ENCODE data around the gene GCHFR. TPM values are rescaled to one million over a fixed set of nuclear protein-coding genes. Genes with fewer than 3 reads are reported as not detected.

Gene GCHFR
- total RNA-seq, 6 experiments from 2014 or later, result 65.4 to 181 (median 82.0) TPM

DNA sequence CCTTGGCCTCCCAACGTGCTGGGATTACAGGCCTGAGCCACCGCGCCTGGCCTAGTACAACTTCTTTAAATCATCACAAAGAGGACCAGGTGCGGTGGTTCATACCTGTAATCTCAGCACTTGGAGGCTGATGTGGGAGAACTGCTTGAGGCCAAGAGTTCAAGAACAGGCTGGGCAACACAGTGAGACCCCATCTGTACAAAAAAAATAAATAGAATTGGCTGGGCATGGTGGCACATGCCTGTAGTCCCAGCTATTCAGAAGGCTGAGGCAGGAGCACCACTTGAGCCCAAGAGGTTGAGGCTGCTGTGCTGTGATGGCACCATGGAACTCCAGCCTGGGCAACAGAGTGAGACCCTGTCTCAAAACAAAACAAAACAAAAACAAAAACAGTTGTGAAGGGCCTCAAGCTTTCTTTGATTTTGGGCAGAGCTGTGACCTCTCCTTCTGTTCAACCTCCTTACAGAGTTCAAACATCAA lies 14.7 kb upstream of the GCHFR start:
- peaks cover 0 to 13% (median 0%) of the 10 kb centered on the region in 4 donors for H3K4me1 ChIP-seq
- H3K9me3 ChIP-seq, result no peaks in the 10 kb centered on the region
- intact Hi-C loops (cut with DNase I), result no loop called here
- WGBS (ENCODE audit: insufficient coverage, low coverage, low lambda C conversion rate, missing lambda C conversion rate), result 100% methylated on average over 4 of the region's 4 CpGs
- H3K4me3 ChIP-seq, result no peak overlapping the region
- H3K27me3 ChIP-seq, result no peaks in the 10 kb centered on the region
- ATAC-seq (no peak), DNase-seq (no peak)
- TF ChIP-seq CTCF (IDR thresholded peaks at IDR 0.05) (no peak), POLR2A (IDR thresholded peaks at IDR 0.05) (no peak)
- H3K36me3 ChIP-seq, result peaks cover 0 to 28% (median 12%) of the 10 kb centered on the region in 4 donors
- no peak overlapping the region for H3K27ac ChIP-seq

DNA sequence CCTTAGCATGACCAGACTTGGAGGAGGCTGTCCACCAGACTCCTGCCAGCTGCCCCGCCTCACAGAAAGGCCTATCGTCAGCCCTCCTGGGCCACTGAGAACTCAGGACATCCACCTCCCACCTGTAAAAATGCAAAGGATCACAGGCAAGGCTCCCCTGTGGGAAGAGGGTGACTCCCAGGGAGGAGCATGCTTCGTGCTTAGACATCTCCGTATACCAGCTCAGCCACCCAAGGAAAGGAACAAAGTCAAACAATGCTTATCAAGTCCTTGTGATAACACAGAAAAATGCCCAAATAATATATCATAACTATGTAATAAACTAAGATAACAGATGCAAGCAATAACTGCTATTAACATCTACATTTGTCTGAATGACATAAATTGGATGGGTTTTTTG lies 13.0 kb upstream of the GCHFR start:
- 67% methylated on average over 1 of the region's 4 CpGs for WGBS (ENCODE audit: insufficient coverage, low coverage, low lambda C conversion rate, missing lambda C conversion rate)
- Histone ChIP-seq H3K9me3 (no peaks in the 10 kb centered on the region), H3K36me3 (peaks cover 0 to 28% (median 12%) of the 10 kb centered on the region in 4 donors), H3K4me3 (no peak overlapping the region), H3K27me3 (no peaks in the 10 kb centered on the region), H3K4me1 (peaks cover 0 to 11% (median 0%) of the 10 kb centered on the region in 4 donors), H3K27ac (no peak overlapping the region)
- TF ChIP-seq POLR2A (IDR thresholded peaks at IDR 0.05) (no peak), CTCF (IDR thresholded peaks at IDR 0.05) (no peak)
- ATAC-seq (no peak), DNase-seq (no peak)
- intact Hi-C loops (cut with DNase I), result no loop called here

- peaks cover 0 to 11% (median 0%) of the 10 kb centered on the region in 4 donors for H3K4me1 ChIP-seq
These were observed 12.1 kb upstream of the GCHFR start for GRCh38 chr15:40751745-40752144.

GRCh38 chr15:40754574-40754882 lies 9.3 kb upstream of the GCHFR start:
- DNase-seq (peak in 2 of 3 donors; percentile 60 to 71), ATAC-seq (peak; percentile 54 to 65 (median 62))
- Histone ChIP-seq H3K27ac (peak overlapping the region; percentile 69 to 76 (median 75)), H3K9me3 (no peaks in the 10 kb centered on the region), H3K4me1 (peaks cover 0 to 11% (median 0%) of the 10 kb centered on the region in 4 donors), H3K4me3 (peak overlapping the region; percentile 81 to 98 (median 95)), H3K36me3 (peaks cover 0 to 20% (median 12%) of the 10 kb centered on the region in 4 donors), H3K27me3 (no peaks in the 10 kb centered on the region)
- intact Hi-C loops (cut with DNase I), result no loop called here
- TF ChIP-seq POLR2A (IDR thresholded peaks at IDR 0.05) (no peak), CTCF (IDR thresholded peaks at IDR 0.05) (no peak)
- whole genome bisulfite sequencing (ENCODE audit: insufficient coverage, low coverage, low lambda C conversion rate, missing lambda C conversion rate), result 0% methylated on average over 3 of the region's 22 CpGs

More at GRCh38 chr15:40751745-40752144, 12.1 kb upstream of the GCHFR start:
- intact Hi-C loops (cut with DNase I), result no loop called here
- no peak overlapping the region for H3K27ac ChIP-seq
- H3K9me3 ChIP-seq, result no peaks in the 10 kb centered on the region
- TF ChIP-seq POLR2A (IDR thresholded peaks at IDR 0.05), result no peak
- H3K27me3 ChIP-seq, result no peaks in the 10 kb centered on the region
- WGBS (ENCODE audit: insufficient coverage, low coverage, low lambda C conversion rate, missing lambda C conversion rate), result 67% methylated on average over 3 of the region's 12 CpGs
- H3K4me3 ChIP-seq, result no peak overlapping the region
- no peak for ATAC-seq
- peaks cover 0 to 28% (median 12%) of the 10 kb centered on the region in 4 donors for H3K36me3 ChIP-seq
- DNase-seq, result no peak

DNA sequence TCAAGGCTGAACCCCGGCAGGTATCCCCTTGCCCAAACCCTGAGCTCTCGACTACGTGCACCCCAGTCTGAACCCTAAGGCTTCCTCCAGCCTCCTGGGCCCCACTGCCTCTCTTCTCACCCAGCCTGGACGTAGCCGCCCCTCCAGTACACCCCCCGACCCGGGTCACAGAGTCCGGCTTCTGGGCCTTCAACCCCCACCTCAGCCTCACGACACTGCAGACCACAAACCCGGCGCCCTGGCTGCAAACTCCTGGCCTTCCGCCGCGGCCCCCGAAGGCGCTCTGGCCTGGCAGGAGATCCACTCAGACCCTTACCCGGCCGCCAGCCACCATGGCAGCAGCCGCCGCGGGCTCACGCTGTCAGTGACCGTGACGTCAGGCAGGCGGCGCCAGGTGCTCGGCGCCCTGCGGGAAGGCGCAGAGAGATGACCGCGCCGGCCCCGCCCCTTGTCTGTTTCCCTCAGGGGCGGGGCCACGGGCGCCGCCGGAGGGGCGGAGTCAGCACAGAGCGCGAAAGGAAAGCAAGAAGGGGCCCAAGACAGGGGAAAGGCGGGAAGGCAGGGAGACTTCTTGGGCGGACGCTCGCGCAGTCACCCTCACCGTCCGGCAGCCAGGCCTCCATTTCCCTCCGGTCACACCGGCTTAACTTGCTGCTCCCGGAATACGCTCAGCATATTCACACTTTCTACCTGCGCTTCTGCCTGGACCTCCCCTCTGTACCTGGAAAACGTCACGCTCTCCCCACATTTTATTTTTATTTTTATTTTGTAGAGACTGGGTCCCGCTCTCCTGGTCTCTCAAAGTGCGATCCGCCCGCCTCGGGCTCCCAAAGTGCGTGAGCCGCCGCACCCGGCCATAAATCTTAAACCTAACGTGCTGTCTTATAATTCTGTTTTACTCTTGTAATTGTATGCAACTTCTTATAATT lies 8.7 kb upstream of the GCHFR start, which contains the start of gene RMDN3:
Gene RMDN3 (minus strand): TSS at position 372 of the 929 bp plus-strand sequence. CDS start 471 bp downstream, outside the sequence.
- H3K4me3 ChIP-seq, result peak within 1 kb of the TSS; percentile 81 to 98 (median 95)
- WGBS (ENCODE audit: insufficient coverage, low coverage, low lambda C conversion rate, missing lambda C conversion rate), result 2% methylated on average over 24 of the region's 66 CpGs

More for the DNA sequence above, 8.7 kb upstream of the GCHFR start, which contains the start of gene RMDN3:
- ATAC-seq (peak; percentile 97 to 99 (median 98)), DNase-seq (peak; percentile 94 to 96 (median 94))
- peaks cover 0 to 16% (median 12%) of the 10 kb centered on the region in 4 donors for H3K36me3 ChIP-seq
- TF ChIP-seq POLR2A (IDR thresholded peaks at IDR 0.05), result peak; percentile 62
- TF ChIP-seq CTCF (IDR thresholded peaks at IDR 0.05), result peak in 3 of 4 donors; percentile 4 to 35 (median 7)
- H3K4me1 ChIP-seq, result peaks cover 0 to 11% (median 0%) of the 10 kb centered on the region in 4 donors
- intact Hi-C loops (cut with DNase I), result no loop called here
- no peaks in the 10 kb centered on the region for H3K27me3 ChIP-seq
- peak within 1 kb of the TSS; percentile 69 to 76 (median 75) for H3K27ac ChIP-seq
- no peaks in the 10 kb centered on the region for H3K9me3 ChIP-seq

All from right lobe of liver (tissue), 6 donors.